ENCODE measurements around the gene COG2. TPM values are rescaled to one million over a fixed set of nuclear protein-coding genes. Genes with fewer than 3 reads are reported as not detected.

The COG2 gene, protein sequence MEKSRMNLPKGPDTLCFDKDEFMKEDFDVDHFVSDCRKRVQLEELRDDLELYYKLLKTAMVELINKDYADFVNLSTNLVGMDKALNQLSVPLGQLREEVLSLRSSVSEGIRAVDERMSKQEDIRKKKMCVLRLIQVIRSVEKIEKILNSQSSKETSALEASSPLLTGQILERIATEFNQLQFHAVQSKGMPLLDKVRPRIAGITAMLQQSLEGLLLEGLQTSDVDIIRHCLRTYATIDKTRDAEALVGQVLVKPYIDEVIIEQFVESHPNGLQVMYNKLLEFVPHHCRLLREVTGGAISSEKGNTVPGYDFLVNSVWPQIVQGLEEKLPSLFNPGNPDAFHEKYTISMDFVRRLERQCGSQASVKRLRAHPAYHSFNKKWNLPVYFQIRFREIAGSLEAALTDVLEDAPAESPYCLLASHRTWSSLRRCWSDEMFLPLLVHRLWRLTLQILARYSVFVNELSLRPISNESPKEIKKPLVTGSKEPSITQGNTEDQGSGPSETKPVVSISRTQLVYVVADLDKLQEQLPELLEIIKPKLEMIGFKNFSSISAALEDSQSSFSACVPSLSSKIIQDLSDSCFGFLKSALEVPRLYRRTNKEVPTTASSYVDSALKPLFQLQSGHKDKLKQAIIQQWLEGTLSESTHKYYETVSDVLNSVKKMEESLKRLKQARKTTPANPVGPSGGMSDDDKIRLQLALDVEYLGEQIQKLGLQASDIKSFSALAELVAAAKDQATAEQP
- total RNA-seq, result 26.7 TPM
- long read RNA-seq, transcript COG2-202 (18 exons, 2,921 nt), result major isoform, 38 of 48 reads
- long read RNA-seq, partial matches to known transcripts, result 1 of 48 reads
- long read RNA-seq, other reads (novel, unspliced or antisense), result 7 of 48 reads

GRCh38 chr1:230642263-230642959 is at the start of gene COG2:
Gene COG2, plus strand, starts transcription at chr1:230642481. Its CDS starts 126 bp downstream, at chr1:230642607.
- Histone ChIP-seq H3K27ac (peak within 1 kb of the TSS; percentile 84), H3K27me3 (no peaks in the 10 kb centered on the region), H3K4me1 (peaks cover 19% of the 10 kb centered on the region), H3K4me3 (peak within 1 kb of the TSS; percentile 78), H3K9me3 (no peaks in the 10 kb centered on the region), H3K36me3 (no peaks in the 10 kb centered on the region)
- peak; percentile 98 for DNase-seq
- ATAC-seq, result peak; percentile 99
- TF ChIP-seq, protein P1, sequence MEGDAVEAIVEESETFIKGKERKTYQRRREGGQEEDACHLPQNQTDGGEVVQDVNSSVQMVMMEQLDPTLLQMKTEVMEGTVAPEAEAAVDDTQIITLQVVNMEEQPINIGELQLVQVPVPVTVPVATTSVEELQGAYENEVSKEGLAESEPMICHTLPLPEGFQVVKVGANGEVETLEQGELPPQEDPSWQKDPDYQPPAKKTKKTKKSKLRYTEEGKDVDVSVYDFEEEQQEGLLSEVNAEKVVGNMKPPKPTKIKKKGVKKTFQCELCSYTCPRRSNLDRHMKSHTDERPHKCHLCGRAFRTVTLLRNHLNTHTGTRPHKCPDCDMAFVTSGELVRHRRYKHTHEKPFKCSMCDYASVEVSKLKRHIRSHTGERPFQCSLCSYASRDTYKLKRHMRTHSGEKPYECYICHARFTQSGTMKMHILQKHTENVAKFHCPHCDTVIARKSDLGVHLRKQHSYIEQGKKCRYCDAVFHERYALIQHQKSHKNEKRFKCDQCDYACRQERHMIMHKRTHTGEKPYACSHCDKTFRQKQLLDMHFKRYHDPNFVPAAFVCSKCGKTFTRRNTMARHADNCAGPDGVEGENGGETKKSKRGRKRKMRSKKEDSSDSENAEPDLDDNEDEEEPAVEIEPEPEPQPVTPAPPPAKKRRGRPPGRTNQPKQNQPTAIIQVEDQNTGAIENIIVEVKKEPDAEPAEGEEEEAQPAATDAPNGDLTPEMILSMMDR (IDR thresholded peaks at IDR 0.05), result peak; percentile 100
- intact Hi-C loops (cut with DNase I), result no loop called here

DNA sequence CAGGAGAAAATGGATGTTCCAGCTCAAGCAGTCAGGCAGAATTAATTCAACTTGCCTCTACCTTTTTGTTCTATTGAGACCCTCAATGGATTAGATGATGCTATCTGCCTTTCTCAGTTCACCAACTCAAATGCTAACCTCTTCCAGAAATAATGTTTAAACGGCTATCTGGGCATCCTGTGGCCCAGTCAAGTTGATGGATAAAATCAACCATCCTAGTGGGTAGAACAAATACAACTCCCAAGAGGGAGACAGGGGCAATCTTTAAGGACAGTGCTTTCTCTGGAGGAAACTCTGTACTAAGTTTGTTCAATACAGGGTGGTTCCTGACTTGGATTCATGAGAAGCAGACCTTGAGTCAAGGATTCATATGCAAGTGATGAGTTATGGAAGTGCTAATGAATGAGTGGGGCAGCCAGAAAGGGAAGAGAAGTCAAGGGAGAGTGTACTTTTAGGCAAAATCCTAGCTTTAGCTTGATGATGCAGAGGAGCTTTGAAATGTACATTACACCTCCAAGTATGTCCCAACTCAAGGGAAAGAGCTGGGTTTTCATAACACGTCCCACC is 49.4 kb upstream of the COG2 start:
- H3K27ac ChIP-seq, result no peak overlapping the region
- H3K27me3 ChIP-seq, result no peaks in the 10 kb centered on the region
- intact Hi-C loops (cut with DNase I), result no loop called here
- no peak overlapping the region for H3K4me3 ChIP-seq
- TF ChIP-seq, protein P1 (IDR thresholded peaks at IDR 0.05), result no peak
- no peaks in the 10 kb centered on the region for H3K36me3 ChIP-seq
- H3K4me1 ChIP-seq, result no peaks in the 10 kb centered on the region
- H3K9me3 ChIP-seq, result no peaks in the 10 kb centered on the region
- ATAC-seq, result no peak
- DNase-seq, result no peak

GRCh38 chr1:230594214-230594773 is 48.0 kb upstream of the COG2 start:
- no peaks in the 10 kb centered on the region for H3K36me3 ChIP-seq
- no peaks in the 10 kb centered on the region for H3K9me3 ChIP-seq
- intact Hi-C loops (cut with DNase I), result no loop called here
- H3K27ac ChIP-seq, result no peak overlapping the region
- ATAC-seq (no peak), DNase-seq (no peak)
- H3K27me3 ChIP-seq, result no peaks in the 10 kb centered on the region
- H3K4me1 ChIP-seq, result no peaks in the 10 kb centered on the region
- H3K4me3 ChIP-seq, result no peak overlapping the region
- TF ChIP-seq, protein P1 (IDR thresholded peaks at IDR 0.05), result no peak

DNA sequence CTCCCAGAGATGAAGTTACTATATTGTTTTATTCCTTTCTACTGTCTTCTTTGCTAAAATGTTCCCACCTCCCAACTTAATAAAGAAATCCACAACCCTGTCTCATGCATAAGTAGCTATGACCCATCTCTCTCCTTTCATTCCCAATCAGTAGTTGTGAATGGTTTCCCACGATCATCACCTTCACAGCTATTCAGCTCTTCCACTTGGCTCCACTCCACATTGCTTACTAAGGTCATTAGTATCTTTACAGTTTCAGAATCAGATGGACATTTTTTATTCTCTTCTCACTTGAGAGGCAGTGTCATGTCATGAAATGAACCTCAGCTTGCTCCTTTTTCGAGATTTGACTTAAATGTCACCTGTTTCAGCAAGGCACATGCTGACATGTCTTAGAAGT is 47.1 kb upstream of the COG2 start:
- H3K4me3 ChIP-seq, result no peak overlapping the region
- H3K27me3 ChIP-seq, result no peaks in the 10 kb centered on the region
- H3K9me3 ChIP-seq, result no peaks in the 10 kb centered on the region
- intact Hi-C loops (cut with DNase I), result no loop called here
- ATAC-seq, result no peak
- TF ChIP-seq, protein P1 (IDR thresholded peaks at IDR 0.05), result no peak
- no peak overlapping the region for H3K27ac ChIP-seq
- no peaks in the 10 kb centered on the region for H3K4me1 ChIP-seq
- DNase-seq, result no peak
- H3K36me3 ChIP-seq, result no peaks in the 10 kb centered on the region

- DNase-seq (no peak), ATAC-seq (no peak)
- Histone ChIP-seq H3K4me1 (no peaks in the 10 kb centered on the region), H3K36me3 (no peaks in the 10 kb centered on the region), H3K4me3 (no peak overlapping the region), H3K27me3 (no peaks in the 10 kb centered on the region), H3K9me3 (no peaks in the 10 kb centered on the region), H3K27ac (no peak overlapping the region)
- intact Hi-C loops (cut with DNase I), result no loop called here
- TF ChIP-seq, protein P1 (IDR thresholded peaks at IDR 0.05), result no peak
These were observed 46.0 kb upstream of the COG2 start for GRCh38 chr1:230596306-230596705.

Measured in upper lobe of right lung (tissue), 1 donor.